SU-DHL-6 (cell line): ENCODE measurements around the gene ANO6.

Experiments
- H2AFZ ChIP-seq: fragments of 200-600 bp; sonication (generic); 2 replicates; pipeline ENCODE4 v1.6.1; 2014; ENCODE audit warnings: low read depth, mild to moderate bottlenecking, moderate library complexity, mixed read lengths, antibody characterized with exemption, low read length; ENCODE audit not compliant: severe bottlenecking
- H3F3A ChIP-seq: fragments of 200-600 bp; shearing (Covaris generic); 2 replicates; pipeline ENCODE4 v1.6.0; 2016; ENCODE audit warnings: antibody characterized with exemption, mild to moderate bottlenecking; ENCODE audit not compliant: insufficient read depth
- H3K27ac ChIP-seq: fragments of 200-600 bp; sonication (generic); 2 replicates; pipeline ENCODE4 v1.5.1; 2016; ENCODE audit warnings: low read depth, mild to moderate bottlenecking, low read length, moderate library complexity, mixed read lengths
- H3K27me3 ChIP-seq: fragments of 200-600 bp; sonication (generic), shearing (Covaris generic); 2 replicates; pipeline ENCODE4 v1.6.0; 2014; ENCODE audit warnings: mild to moderate bottlenecking, low read length
- H3K36me3 ChIP-seq: fragments of 200-600 bp; sonication (generic); 2 replicates; pipeline ENCODE4 v1.6.1; 2014; ENCODE audit warnings: mild to moderate bottlenecking, low read length, mixed read lengths
- H3K4me2 ChIP-seq: fragments of 300-600, 200-600 bp; shearing (Covaris generic), sonication (generic); 2 replicates; pipeline ENCODE4 v1.6.0; 2014; ENCODE audit warnings: low read length, low read depth, mild to moderate bottlenecking; ENCODE audit not compliant: poor library complexity, severe bottlenecking
- H3K4me3 ChIP-seq: fragments of 200-600 bp; sonication (generic); 2 replicates; pipeline ENCODE4 v1.5.1; 2014; ENCODE audit warnings: antibody characterized with exemption, low read length, mild to moderate bottlenecking, mixed read lengths; ENCODE audit not compliant: insufficient read depth, poor library complexity, severe bottlenecking
- H3K79me2 ChIP-seq: fragments of 200-600 bp; sonication (generic); 2 replicates; pipeline ENCODE4 v1.6.1; 2014; ENCODE audit warnings: mild to moderate bottlenecking, low read length, moderate library complexity; ENCODE audit not compliant: insufficient read depth
- H3K9ac ChIP-seq: fragments of 200-600 bp; sonication (generic); 2 replicates; pipeline ENCODE4 v1.7.0; 2014; ENCODE audit warnings: mild to moderate bottlenecking, low read length
- H3K9me2 ChIP-seq: fragments of 200-600 bp; sonication (generic); replicated peaks from 2 replicates; pipeline ENCODE4 v1.6.1; 2014; ENCODE audit warnings: low read length; ENCODE audit not compliant: insufficient read depth
- H3K9me3 ChIP-seq: fragments of 200-600 bp; sonication (generic); 2 replicates; pipeline ENCODE4 v1.6.1; 2014; ENCODE audit warnings: low read length, mixed read lengths; ENCODE audit not compliant: insufficient read depth
- H4K20me1 ChIP-seq: fragments of 200-600 bp; sonication (generic); 2 replicates; pipeline ENCODE4 v1.6.1; 2014; ENCODE audit warnings: low read depth, mild to moderate bottlenecking, antibody characterized with exemption, low read length, moderate library complexity, mixed read lengths
- CTCF ChIP-seq: fragments of 200-600 bp; sonication (generic); IDR thresholded peaks from one replicate; pipeline ENCODE4 v1.5.1; 2017; ENCODE audit warnings: antibody characterized with exemption, mild to moderate bottlenecking, low read length, moderate library complexity; ENCODE audit not compliant: insufficient read depth, poor library complexity, severe bottlenecking
- EZH2phosphoT487 ChIP-seq: fragments of 200-600 bp; sonication (generic), shearing (Covaris generic); conservative IDR thresholded peaks from 2 replicates; pipeline ENCODE4 v1.6.1; 2018; ENCODE audit warnings: mild to moderate bottlenecking, antibody characterized with exemption, low read length, moderate library complexity, mixed read lengths

ANO6 gene

GRCh38 chr12:45200491-45201043, 15.3 kb upstream of the ANO6 start:
- H3K36me3 ChIP-seq = no peaks in the 10 kb centered on the region
- no peak overlapping the region for H2AFZ ChIP-seq
- no peak overlapping the region for H3K9ac ChIP-seq
- TF ChIP-seq CTCF (no peak), EZH2phosphoT487 (no peak)
- no peaks in the 10 kb centered on the region for H3K27me3 ChIP-seq
- H3K4me2 ChIP-seq = no peak overlapping the region
- H3F3A ChIP-seq = no peaks in the 10 kb centered on the region
- H4K20me1 ChIP-seq = no peaks in the 10 kb centered on the region
- no peak overlapping the region for H3K27ac ChIP-seq
- no peak overlapping the region for H3K4me3 ChIP-seq
- H3K79me2 ChIP-seq = no peaks in the 10 kb centered on the region
- H3K9me3 ChIP-seq = no peaks in the 10 kb centered on the region
- H3K9me2 ChIP-seq = no peaks in the 10 kb centered on the region

DNA sequence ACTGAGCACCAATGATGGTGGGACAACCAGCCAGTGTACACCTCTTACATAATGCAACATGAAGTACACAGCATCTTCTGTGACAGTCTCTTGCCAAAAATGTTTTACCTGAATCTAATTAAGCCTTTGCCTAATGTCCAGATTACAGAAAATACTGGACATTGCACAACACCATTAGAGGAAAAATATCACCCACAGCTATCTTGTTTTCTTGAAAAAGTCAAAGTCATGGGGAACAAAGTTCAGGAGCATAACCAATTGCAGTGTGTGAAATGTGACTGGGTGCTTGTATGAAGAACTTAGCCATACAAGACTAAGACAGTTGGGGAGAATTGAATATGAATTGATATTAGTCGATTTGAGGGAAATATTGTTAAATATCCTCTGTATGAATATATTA, 12.1 kb upstream of the ANO6 start:
- Histone ChIP-seq H3K9me2 (no peaks in the 10 kb centered on the region), H3K27ac (no peak overlapping the region), H3K9ac (no peak overlapping the region), H3K4me3 (no peak overlapping the region), H3K9me3 (no peaks in the 10 kb centered on the region), H3F3A (no peaks in the 10 kb centered on the region), H3K4me2 (no peak overlapping the region), H3K36me3 (no peaks in the 10 kb centered on the region), H3K27me3 (no peaks in the 10 kb centered on the region), H2AFZ (no peak overlapping the region), H4K20me1 (no peaks in the 10 kb centered on the region), H3K79me2 (no peaks in the 10 kb centered on the region)
- no peak for TF ChIP-seq CTCF
- TF ChIP-seq EZH2phosphoT487 = no peak

- Histone ChIP-seq H3K79me2 (no peaks in the 10 kb centered on the region), H4K20me1 (no peaks in the 10 kb centered on the region), H2AFZ (no peak overlapping the region), H3K27me3 (no peaks in the 10 kb centered on the region), H3F3A (no peaks in the 10 kb centered on the region), H3K36me3 (no peaks in the 10 kb centered on the region), H3K9me2 (no peaks in the 10 kb centered on the region), H3K9ac (no peak overlapping the region), H3K9me3 (no peaks in the 10 kb centered on the region), H3K4me2 (no peak overlapping the region), H3K27ac (no peak overlapping the region), H3K4me3 (no peak overlapping the region)
- TF ChIP-seq EZH2phosphoT487 = no peak
- TF ChIP-seq CTCF = no peak
These were observed 11.1 kb upstream of the ANO6 start for GRCh38 chr12:45204757-45205156.
